Central memory CD8-positive, alpha-beta T cell (primary cell): ENCODE measurements around the gene DNAAF5.

Source experiments
- ATAC-seq: fragments of 150-1000 bp; cut with Tn5 transposase; replicated peaks from 2 replicates; pipeline ENCODE4 v1.10.0; 2022; ENCODE audit warnings: mild to moderate bottlenecking, moderate FRiP score, moderate number of reproducible peaks; ENCODE audit not compliant: poor library complexity, severe bottlenecking; ENCODE audit errors: extremely low read depth
- DNase-seq, 2 donors: peaks; one replicate each; pipeline ENCODE4 v3.0.0; 2021; ENCODE audit warnings: low spot score in 2 of 2
- H3K27ac Mint-ChIP-seq: one replicate; pipeline ENCODE4 v1.8.0; 2022; ENCODE audit warnings: low read depth, mild to moderate bottlenecking, moderate library complexity, mixed read lengths
- H3K27me3 Mint-ChIP-seq: one replicate; pipeline ENCODE4 v1.8.0; 2022; ENCODE audit warnings: mixed read lengths
- H3K36me3 Mint-ChIP-seq: one replicate; pipeline ENCODE4 v1.8.0; 2022; ENCODE audit warnings: mild to moderate bottlenecking, moderate library complexity, mixed read lengths; ENCODE audit not compliant: insufficient read depth
- H3K4me1 Mint-ChIP-seq: one replicate; pipeline ENCODE4 v1.8.0; 2022; ENCODE audit warnings: mixed read lengths
- H3K4me3 Mint-ChIP-seq: one replicate; pipeline ENCODE4 v1.8.0; 2022; ENCODE audit warnings: mild to moderate bottlenecking, moderate library complexity, mixed read lengths
- H3K9me3 Mint-ChIP-seq: one replicate; pipeline ENCODE4 v1.8.0; 2022; ENCODE audit warnings: mixed read lengths

DNAAF5 gene

GRCh38 chr7:726084-726853 is at the start of gene DNAAF5:
Gene DNAAF5 (plus strand): TSS chr7:726699. CDS start chr7:726721, 22 bp downstream.
- Mint-ChIP-seq H3K27me3 (no peaks in the 10 kb centered on the region), H3K4me3 (peak within 1 kb of the TSS; percentile 77), H3K9me3 (peaks cover 4% of the 10 kb centered on the region), H3K36me3 (peaks cover 6% of the 10 kb centered on the region), H3K27ac (peak within 1 kb of the TSS; percentile 84), H3K4me1 (peaks cover 25% of the 10 kb centered on the region)
- DNase-seq (peak; percentile 67 to 73), ATAC-seq (peak; percentile 90)

GRCh38 chr7:676972-677385 is 49.5 kb upstream of the DNAAF5 start:
- ATAC-seq (no peak), DNase-seq (no peak)
- H3K27ac Mint-ChIP-seq = no peak overlapping the region
- no peaks in the 10 kb centered on the region for H3K36me3 Mint-ChIP-seq
- peaks cover 4% of the 10 kb centered on the region for H3K4me1 Mint-ChIP-seq
- H3K27me3 Mint-ChIP-seq = no peaks in the 10 kb centered on the region
- no peak overlapping the region for H3K4me3 Mint-ChIP-seq
- H3K9me3 Mint-ChIP-seq = peaks cover 11% of the 10 kb centered on the region

- Mint-ChIP-seq H3K27ac (no peak overlapping the region), H3K4me3 (no peak overlapping the region), H3K27me3 (no peaks in the 10 kb centered on the region), H3K9me3 (peaks cover 10% of the 10 kb centered on the region), H3K36me3 (no peaks in the 10 kb centered on the region), H3K4me1 (no peaks in the 10 kb centered on the region)
- no peak for DNase-seq
- ATAC-seq = no peak
These were observed 45.9 kb upstream of the DNAAF5 start for GRCh38 chr7:680411-681127.

GRCh38 chr7:681551-682307 is 44.8 kb upstream of the DNAAF5 start:
- no peak overlapping the region for H3K27ac Mint-ChIP-seq
- peaks cover 15% of the 10 kb centered on the region for H3K9me3 Mint-ChIP-seq

GRCh38 chr7:682810-683209 is 43.7 kb upstream of the DNAAF5 start:
- Mint-ChIP-seq H3K27me3 (no peaks in the 10 kb centered on the region), H3K27ac (no peak overlapping the region), H3K4me3 (no peak overlapping the region), H3K4me1 (no peaks in the 10 kb centered on the region), H3K9me3 (peaks cover 23% of the 10 kb centered on the region), H3K36me3 (no peaks in the 10 kb centered on the region)
- no peak for DNase-seq
- ATAC-seq = no peak

More at GRCh38 chr7:681551-682307, 44.8 kb upstream of the DNAAF5 start:
- ATAC-seq (no peak), DNase-seq (no peak)
- no peaks in the 10 kb centered on the region for H3K27me3 Mint-ChIP-seq
- H3K4me1 Mint-ChIP-seq = no peaks in the 10 kb centered on the region
- no peak overlapping the region for H3K4me3 Mint-ChIP-seq
- no peaks in the 10 kb centered on the region for H3K36me3 Mint-ChIP-seq

GRCh38 chr7:683526-684205 is 42.8 kb upstream of the DNAAF5 start:
- Mint-ChIP-seq H3K4me1 (no peaks in the 10 kb centered on the region), H3K9me3 (peaks cover 27% of the 10 kb centered on the region), H3K27me3 (no peaks in the 10 kb centered on the region), H3K4me3 (no peak overlapping the region), H3K36me3 (no peaks in the 10 kb centered on the region), H3K27ac (no peak overlapping the region)
- no peak for DNase-seq
- no peak for ATAC-seq

GRCh38 chr7:684416-684815 is 42.1 kb upstream of the DNAAF5 start:
- ATAC-seq (no peak), DNase-seq (no peak)
- H3K27ac Mint-ChIP-seq = no peak overlapping the region
- no peak overlapping the region for H3K4me3 Mint-ChIP-seq
- no peaks in the 10 kb centered on the region for H3K36me3 Mint-ChIP-seq
- peaks cover 29% of the 10 kb centered on the region for H3K9me3 Mint-ChIP-seq
- no peaks in the 10 kb centered on the region for H3K27me3 Mint-ChIP-seq
- no peaks in the 10 kb centered on the region for H3K4me1 Mint-ChIP-seq

- H3K27ac Mint-ChIP-seq = no peak overlapping the region
- no peak for ATAC-seq
- H3K9me3 Mint-ChIP-seq = peaks cover 29% of the 10 kb centered on the region
- H3K4me1 Mint-ChIP-seq = no peaks in the 10 kb centered on the region
- no peak for DNase-seq
- no peak overlapping the region for H3K4me3 Mint-ChIP-seq
- no peaks in the 10 kb centered on the region for H3K27me3 Mint-ChIP-seq
- peaks cover 2% of the 10 kb centered on the region for H3K36me3 Mint-ChIP-seq
These were observed 41.0 kb upstream of the DNAAF5 start for GRCh38 chr7:685540-685939.

GRCh38 chr7:690478-691360 is 35.8 kb upstream of the DNAAF5 start:
- no peak overlapping the region for H3K27ac Mint-ChIP-seq
- no peaks in the 10 kb centered on the region for H3K27me3 Mint-ChIP-seq

GRCh38 chr7:691361-692045 is 35.0 kb upstream of the DNAAF5 start:
- H3K36me3 Mint-ChIP-seq = peaks cover 2% of the 10 kb centered on the region
- peaks cover 16% of the 10 kb centered on the region for H3K9me3 Mint-ChIP-seq
- DNase-seq (no peak), ATAC-seq (no peak)
- no peak overlapping the region for H3K27ac Mint-ChIP-seq
- H3K27me3 Mint-ChIP-seq = no peaks in the 10 kb centered on the region
- H3K4me1 Mint-ChIP-seq = no peaks in the 10 kb centered on the region
- no peak overlapping the region for H3K4me3 Mint-ChIP-seq

More at GRCh38 chr7:690478-691360, 35.8 kb upstream of the DNAAF5 start:
- DNase-seq (no peak), ATAC-seq (no peak)
- peaks cover 19% of the 10 kb centered on the region for H3K9me3 Mint-ChIP-seq
- no peaks in the 10 kb centered on the region for H3K4me1 Mint-ChIP-seq
- no peak overlapping the region for H3K4me3 Mint-ChIP-seq
- peaks cover 2% of the 10 kb centered on the region for H3K36me3 Mint-ChIP-seq

- ATAC-seq (no peak), DNase-seq (no peak)
- no peak overlapping the region for H3K27ac Mint-ChIP-seq
- H3K9me3 Mint-ChIP-seq = peaks cover 6% of the 10 kb centered on the region
- no peaks in the 10 kb centered on the region for H3K4me1 Mint-ChIP-seq
- peaks cover 2% of the 10 kb centered on the region for H3K36me3 Mint-ChIP-seq
- no peaks in the 10 kb centered on the region for H3K27me3 Mint-ChIP-seq
- no peak overlapping the region for H3K4me3 Mint-ChIP-seq
These were observed 33.2 kb upstream of the DNAAF5 start for GRCh38 chr7:693280-693679.
